HG02943 (cell line): ENCODE data around the gene LAMA2.

Experiments used
- ATAC-seq: cut with Tn5 transposase; IDR thresholded peaks from one replicate; pipeline ENCODE4 v1.9.1; 2021; ENCODE audit warnings: mild to moderate bottlenecking, low read depth, moderate library complexity; ENCODE audit not compliant: unreplicated experiment

The LAMA2 gene, protein sequence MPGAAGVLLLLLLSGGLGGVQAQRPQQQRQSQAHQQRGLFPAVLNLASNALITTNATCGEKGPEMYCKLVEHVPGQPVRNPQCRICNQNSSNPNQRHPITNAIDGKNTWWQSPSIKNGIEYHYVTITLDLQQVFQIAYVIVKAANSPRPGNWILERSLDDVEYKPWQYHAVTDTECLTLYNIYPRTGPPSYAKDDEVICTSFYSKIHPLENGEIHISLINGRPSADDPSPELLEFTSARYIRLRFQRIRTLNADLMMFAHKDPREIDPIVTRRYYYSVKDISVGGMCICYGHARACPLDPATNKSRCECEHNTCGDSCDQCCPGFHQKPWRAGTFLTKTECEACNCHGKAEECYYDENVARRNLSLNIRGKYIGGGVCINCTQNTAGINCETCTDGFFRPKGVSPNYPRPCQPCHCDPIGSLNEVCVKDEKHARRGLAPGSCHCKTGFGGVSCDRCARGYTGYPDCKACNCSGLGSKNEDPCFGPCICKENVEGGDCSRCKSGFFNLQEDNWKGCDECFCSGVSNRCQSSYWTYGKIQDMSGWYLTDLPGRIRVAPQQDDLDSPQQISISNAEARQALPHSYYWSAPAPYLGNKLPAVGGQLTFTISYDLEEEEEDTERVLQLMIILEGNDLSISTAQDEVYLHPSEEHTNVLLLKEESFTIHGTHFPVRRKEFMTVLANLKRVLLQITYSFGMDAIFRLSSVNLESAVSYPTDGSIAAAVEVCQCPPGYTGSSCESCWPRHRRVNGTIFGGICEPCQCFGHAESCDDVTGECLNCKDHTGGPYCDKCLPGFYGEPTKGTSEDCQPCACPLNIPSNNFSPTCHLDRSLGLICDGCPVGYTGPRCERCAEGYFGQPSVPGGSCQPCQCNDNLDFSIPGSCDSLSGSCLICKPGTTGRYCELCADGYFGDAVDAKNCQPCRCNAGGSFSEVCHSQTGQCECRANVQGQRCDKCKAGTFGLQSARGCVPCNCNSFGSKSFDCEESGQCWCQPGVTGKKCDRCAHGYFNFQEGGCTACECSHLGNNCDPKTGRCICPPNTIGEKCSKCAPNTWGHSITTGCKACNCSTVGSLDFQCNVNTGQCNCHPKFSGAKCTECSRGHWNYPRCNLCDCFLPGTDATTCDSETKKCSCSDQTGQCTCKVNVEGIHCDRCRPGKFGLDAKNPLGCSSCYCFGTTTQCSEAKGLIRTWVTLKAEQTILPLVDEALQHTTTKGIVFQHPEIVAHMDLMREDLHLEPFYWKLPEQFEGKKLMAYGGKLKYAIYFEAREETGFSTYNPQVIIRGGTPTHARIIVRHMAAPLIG (N-terminal part only)

DNA sequence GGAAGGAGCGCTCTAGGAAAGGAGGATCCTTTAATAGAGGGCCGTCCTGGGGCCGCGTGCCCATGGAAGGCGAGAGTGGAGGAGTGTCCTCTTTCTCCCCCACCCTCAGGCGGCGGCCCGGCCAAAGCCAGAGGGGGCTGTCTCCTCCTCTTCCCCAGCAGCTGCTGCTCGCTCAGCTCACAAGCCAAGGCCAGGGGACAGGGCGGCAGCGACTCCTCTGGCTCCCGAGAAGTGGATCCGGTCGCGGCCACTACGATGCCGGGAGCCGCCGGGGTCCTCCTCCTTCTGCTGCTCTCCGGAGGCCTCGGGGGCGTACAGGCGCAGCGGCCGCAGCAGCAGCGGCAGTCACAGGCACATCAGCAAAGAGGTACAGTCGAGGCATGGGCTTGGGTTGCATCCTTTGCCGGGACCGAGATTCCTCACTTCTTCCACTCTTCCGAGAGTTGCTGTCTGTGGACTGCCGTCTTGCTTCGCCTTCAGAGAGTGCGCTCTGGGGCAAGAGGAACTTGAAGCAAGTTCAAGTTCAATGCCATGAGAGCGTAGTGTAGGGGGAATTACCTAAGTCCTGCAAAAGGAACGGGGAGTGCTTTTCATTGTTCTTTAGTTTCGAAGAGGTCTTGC is at the start of gene LAMA2:
TSS of gene LAMA2 (plus strand) at position 148 of the 621 bp plus-strand sequence. CDS start at position 256, 108 bp downstream.
- no peak for ATAC-seq

DNA sequence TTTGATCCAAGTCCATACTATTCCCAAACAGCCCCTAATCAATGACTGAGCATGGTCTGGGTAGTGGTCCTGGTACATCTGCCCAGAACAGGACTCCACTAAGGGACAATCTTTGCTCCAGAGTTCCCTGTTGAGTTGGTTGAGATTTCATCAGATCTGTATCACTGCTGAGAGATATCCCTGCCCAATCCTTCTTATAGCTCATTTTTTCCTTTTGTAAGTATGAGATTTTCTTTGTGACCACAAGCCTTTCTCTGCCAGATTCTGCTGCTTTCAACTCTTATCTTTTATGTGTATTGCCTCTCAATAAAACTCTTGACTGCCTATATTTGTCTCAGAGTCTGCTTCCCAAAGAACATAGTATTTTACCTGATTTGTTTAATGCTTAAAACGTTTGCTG is 46.2 kb upstream of the LAMA2 start:
- ATAC-seq: no peak

DNA sequence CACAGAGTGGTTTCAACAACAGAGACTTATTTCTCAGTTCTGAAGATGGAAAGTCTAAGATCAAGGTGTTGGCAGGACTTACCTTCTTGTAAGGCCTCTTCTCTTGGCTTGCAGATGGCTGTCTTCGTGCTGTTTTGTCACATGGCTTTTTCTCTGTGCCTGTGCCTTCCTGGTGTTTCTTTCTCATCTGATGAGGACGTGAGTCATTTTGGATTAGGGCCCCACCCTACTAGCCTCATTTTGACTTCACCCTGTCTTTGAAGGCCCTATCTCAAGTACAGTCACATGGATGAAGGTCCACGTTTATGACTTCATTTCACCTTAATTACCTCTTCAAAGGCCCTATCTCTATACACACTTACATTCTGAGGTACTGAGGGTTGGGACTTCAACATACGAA is 41.4 kb upstream of the LAMA2 start:
- no peak for ATAC-seq

DNA sequence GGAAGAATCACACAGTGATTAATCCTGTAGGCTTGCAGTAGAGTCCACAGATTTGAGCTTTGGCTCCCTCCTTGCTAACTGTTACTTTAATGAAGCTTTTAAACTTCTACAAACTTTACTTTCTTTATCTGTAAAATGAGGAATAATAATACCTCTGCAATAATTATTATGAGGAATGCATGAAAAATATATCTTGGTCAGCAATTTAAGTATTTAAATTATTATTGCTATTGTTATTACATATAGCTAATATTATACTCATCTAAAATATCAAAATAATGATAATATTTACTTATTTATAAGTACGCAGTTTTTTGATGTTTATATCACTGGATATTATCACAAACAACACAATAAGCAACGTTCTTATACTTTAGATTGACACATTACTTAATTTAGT is 38.3 kb upstream of the LAMA2 start:
- no peak for ATAC-seq

DNA sequence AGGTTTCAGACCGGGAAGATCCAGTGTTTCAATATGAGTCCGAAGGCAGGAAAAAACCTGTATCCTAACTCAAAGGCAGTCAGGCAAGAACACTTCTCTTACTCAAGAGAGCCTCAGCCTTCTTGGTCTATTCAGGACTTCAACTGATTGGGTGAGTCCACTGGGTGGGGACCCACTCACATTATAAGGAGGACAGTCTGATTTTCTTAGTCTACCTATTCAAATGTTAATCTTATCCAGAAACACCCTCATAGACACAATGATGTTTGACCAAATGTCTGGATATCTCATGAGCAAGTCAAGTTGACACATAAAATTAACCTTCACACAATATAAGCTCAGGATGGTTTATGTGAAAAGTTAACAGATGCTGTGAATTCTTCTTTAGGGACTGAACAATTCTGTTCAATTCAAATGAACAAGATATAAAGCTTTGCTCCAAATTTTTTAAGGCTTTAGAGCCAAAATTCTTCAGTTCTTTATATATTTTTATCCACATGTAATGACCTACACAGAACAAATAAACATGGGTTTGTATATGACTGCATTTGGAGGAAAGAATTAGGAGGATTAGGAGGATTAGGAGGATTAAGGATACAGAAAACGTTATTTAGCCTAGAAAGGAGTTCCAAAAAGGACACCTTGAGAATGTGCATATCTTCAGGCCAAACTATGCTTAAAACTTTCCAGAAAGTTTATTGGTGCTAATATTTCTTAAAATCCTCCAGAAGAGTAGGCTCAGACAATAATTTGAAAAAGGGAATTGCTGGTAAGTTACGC is 35.3 kb upstream of the LAMA2 start:
- no peak for ATAC-seq

DNA sequence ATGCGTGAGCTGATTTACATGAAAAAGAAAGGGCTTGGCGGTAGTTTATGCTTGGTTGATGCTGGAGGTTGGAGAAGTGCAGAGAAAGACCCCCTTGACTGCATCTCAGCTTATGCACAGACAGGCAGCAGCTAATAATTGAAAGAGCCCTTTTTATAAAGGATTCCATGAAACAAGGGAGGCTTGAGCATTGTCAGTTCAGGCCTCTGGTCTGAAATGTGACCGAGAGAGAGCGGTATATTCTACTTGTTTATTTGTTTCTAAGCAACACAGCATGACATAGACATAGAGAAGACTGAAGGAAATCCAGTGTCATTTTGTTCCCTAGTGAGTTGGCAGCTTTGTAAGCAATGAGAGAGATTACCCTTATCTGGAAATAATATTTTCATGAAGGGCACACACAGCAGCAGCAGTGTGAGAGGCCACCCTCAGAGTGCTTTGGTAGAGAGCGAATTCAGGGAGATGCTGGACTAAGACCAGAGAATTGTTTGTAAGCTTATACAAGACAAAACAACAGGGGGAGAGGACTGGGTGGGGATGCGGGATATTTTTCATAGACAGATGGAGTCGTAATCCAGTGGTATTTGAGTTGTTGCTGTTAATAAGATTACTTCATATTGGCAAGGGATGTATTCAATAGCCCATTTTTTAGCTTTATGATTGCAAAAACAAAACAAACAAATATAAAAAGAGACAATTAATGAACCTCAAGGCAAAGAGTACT is 34.6 kb upstream of the LAMA2 start:
- ATAC-seq: no peak

DNA sequence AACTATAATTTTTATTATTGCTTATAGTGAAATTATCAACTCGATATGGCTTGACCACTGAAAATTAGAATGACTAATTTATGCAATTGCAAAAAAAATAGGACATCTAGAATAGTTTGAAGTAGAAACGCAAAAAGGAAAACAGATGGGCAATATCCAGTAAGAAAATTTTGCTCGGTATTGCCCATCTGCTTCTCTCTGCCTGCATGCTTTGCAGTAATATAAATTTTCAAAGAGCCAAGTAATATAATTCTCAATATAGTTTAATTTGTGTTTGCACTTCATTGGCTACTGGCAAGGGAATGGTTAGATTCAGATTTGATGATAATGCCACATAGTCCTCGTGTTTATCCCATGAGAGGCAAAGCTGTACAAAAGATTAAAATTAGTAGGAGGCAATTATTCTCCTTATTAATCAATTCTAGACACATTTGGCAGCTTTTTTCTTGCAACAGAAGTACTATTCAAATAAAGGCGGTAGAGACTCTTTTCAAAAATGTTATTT is 27.3 kb upstream of the LAMA2 start:
- ATAC-seq: no peak

DNA sequence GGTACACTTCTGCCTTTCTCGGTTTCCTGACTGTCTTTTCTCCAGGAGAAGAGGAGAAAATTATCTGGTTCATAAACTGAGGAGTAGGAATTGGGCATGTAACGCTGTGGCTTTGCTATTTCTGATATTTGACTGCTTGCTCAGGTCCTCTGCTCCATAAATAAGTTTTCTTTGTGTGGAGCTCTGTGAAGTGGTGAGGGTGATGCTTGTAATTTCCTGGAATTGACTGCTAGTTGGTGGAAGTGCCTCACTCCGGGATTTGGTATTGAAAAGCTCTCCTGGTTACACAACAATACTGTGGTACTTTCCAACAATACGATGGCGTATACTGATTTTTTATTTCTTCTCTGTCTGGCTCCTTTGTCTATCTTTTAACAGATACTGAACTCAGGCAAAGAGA is 25.1 kb upstream of the LAMA2 start:
- ATAC-seq: no peak

DNA sequence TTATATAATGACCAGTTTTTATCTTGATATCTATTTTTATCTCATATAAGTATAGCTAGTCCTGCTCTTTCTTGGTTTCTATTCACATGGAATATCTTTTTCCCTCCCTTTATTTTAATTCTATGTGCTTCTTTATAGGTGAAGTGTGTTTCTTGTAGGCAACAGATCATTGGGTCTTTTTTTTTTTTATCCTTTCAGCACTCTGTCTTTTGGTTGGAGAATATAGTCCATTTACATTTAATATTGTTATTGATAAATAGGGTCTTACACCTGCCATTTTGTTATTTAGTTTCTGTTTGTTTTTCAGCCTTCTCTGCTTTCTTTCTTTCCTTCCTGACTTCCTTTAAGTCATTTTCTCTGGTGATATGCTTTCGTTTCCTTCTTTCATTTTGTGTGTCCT is 22.2 kb upstream of the LAMA2 start:
- no peak for ATAC-seq

DNA sequence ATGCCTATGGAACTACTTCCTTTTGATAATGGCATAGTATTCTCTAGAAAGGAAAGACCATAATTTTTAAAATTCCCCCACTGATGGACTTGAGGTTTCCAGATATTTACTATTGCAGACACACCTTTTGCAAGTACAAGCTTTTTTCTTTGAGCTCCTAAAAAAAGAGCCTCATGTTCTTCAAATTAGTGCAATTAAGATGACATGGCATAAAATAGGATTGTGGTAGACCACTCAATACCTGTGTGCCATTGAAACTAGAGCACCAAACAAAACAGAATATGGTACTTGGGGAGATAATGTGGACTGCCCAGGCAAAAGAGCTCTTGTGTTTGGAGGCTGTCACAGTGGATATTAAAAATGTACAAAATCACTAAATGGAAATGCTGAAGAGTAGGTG is 19.0 kb upstream of the LAMA2 start:
- no peak for ATAC-seq

DNA sequence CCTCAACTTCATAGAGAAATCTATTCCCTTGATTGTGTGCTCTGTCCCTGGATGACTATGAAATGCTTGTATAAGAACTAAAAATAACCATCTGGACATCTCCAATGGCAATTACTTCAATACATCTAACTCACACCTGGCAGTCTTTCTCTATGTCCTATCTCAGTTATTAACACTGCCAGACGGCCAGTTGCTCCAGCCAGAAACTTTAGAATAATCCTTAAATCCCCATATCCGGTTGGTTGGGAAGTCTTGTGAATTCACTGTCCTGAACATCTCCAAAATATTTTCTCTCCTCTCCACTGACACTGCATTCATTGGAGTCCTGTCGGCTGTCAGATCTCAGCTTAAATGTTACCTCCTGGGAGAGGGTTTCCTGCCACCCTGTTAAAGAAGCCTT is 12.2 kb upstream of the LAMA2 start:
- ATAC-seq: no peak

DNA sequence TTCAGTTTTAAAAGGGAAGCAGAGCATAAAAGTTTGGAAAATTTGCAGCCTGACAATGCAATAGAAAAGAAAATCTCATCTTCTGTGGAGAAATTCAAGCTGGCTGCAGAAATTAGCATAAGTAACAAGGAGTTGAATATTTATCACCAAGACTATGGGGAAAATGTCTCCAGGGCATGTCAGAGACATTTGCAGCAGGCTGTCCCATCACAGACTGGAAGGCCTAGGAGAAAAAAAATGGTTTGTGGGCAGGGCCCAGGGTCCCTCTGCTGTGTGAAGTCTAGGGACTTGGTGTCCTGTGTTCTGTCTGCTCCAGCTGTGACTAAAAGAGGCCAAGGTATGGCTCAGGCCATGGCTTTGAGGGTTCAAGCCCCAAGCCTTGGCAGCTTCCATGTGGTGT is 8.1 kb upstream of the LAMA2 start:
- no peak for ATAC-seq

DNA sequence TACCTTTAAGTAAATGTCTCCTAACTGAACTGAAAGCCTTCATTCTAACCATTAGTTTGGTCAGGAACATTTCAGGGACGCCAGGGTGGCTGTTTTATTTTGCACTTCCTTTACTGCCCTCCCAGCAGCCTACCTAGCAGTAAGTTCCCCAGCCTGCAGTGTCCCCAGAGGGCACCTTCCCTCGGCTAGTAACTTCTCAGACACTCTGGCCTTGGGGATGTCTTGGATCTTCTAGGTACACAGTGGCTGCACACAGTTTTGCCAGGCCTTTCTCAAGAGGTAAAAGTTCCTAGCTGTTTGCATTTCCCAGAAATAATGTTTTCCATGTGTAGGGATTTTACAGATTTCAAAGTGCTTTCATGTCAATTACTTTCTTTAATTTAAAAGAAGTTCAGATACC is 378 bp upstream of the LAMA2 start:
- no peak for ATAC-seq

DNA sequence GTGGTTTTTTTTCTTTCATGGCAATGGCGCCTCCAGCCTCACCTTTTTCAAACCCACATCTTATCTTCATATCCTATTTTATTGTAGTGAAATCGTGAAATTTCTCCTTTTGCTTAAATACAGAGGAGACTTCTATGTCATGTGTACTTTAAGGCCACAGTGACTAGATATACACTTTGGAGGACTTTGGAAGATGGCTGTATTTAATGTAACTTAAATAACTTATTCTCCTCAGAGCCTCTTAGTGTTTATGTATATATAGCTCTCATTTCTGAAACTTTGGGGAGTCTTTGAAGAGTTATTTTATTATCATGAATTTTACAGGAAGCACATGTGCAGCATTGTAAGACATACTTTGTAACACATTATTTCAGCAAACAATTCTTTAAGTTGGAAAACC is 968 bp downstream of the LAMA2 start:
- no peak for ATAC-seq

DNA sequence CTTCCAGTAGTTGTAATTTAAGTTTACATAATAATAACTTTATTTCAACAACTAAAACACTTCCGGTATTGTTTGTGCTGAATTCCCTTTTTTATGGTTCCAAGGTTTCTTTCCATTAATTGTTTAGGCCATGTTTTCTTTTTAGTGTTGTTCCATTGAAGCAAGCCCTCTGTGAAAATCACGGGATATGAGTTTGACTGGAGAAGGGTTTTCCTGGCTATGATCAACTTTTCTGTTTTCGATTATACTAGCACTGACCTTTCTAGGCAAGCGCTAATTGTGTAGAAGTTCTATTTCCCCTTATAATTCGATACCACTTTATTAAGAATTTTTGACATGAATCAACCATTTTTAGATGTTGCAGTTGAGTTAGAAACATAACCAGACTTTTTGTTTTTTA is 2.4 kb downstream of the LAMA2 start:
- no peak for ATAC-seq

DNA sequence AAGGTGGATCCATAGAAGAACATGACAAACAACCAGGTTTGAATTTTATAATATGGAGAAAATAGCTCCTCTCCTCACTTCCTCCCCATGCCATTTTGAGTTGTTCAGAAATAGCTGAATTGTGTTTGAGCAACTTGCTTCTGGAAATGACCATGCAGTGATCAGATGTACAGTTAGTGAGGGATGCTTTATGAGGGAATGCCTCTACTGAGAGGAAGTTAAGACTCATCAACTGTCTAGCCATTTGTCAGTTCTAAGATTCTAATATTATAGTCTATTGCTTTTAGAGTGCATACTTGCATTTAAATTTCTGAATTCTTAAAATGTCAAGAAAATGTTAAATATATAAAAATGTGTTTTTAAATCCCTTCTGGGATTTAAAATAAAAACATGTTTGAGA is 3.8 kb downstream of the LAMA2 start:
- no peak for ATAC-seq

DNA sequence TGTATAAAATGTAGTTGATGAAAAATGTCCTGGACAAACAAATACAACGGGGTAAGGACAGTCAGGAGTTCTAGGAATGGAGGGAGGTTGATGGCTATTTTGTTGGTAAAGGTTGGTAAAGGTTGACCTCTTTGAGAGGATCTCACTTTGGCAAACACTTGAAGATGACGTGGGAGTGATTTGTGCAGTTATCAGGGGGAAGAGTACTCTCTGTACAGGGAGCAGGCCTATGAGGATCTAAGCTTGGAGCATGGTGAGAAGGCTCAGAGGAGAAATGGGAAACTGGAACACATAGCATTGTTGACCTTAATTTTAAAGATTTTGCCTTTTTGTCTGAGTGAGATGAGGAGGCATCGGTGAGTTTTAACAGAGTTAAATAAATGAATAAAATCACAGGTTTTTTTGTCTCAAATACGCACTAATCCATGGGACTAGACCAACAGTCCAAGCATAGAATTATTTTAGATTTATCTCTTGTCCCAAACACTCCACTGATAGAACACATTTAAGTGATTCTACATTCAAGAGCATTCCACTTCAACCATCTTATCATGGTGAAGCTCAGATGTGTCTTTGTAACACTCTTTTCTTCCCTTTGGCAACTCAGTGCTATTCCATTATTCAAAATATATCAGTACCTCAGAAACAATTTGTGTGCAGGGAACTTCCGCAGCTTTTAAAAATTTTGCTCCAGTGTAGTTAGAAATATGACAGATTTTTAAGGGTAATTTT is 5.7 kb downstream of the LAMA2 start:
- no peak for ATAC-seq

DNA sequence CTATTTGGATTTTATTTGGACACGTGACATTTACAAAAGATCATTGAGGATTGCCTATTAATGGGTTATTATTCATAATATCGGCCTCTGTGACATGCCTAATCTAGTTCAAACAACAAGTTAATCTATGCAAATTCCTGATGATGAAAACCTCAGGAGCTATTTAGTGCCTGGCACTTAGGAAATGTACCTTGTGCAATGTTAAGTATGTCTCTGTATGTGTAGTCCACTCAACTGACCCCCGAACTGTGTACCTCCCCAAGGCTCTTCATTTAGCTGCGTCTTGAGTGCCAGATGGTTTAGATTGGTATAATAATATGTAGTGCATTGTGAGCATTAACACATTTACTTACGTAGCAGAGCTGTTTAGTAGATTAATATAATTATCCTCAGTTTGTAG is 6.9 kb downstream of the LAMA2 start:
- ATAC-seq: no peak
